ENCODE measurements around the gene SPON1. TPM values are rescaled to one million over a fixed set of nuclear protein-coding genes. Genes with fewer than 3 reads are reported as not detected.

SPON1 gene
- total RNA-seq, 4 donors from 2014 or later: 80.2 to 141 (median 103) TPM

DNA sequence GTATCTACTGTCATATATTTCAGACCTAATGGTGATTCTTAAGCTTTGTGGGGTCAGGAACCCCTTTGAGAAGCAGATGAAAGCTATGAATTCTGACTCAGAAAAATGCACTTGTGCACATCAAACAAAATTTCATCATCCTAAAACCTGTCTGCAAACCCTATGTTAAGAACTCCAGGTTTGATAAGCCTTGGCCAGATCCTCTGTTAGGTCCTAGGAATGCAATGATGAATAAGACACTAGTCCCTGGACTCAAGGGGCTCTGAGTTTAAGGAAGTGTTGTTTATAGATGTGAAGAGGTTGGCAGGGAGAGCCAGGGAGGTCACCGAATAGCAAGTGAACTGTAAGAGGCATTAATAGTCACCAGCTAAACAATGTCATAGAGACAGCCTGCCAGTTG lies 103.2 kb downstream of the SPON1 start:
- DNase-seq (ENCODE audit: low spot score): no peak
- no peak for TF ChIP-seq CTCF (IDR thresholded peaks at IDR 0.05)
- peak; percentile 79 for ATAC-seq (ENCODE audit: low FRiP score)

- DNase-seq (ENCODE audit: low spot score) (no peak), ATAC-seq (ENCODE audit: low FRiP score) (no peak)
- no peak for TF ChIP-seq CTCF (IDR thresholded peaks at IDR 0.05)
Measured at GRCh38 chr11:14067686-14068085, 105.2 kb downstream of the SPON1 start.

DNA sequence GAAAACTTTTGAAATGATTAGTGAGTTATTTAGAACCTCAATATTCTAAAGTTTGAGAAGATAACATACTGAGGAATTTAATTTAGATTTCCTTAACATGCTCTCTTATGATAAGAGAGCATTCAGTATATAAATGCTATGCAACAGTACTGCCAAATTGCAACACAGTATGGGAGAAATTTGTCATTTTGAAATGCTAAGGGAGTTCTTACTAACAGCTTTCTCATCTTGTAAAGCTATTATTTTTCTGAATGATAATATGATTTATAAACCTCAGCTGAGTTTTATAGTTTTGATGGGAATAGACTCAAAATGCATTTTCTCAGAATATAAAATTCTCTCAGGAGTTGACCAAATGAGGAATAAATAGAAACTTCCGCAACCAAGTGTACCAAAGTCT lies 108.4 kb downstream of the SPON1 start:
- ATAC-seq (ENCODE audit: low FRiP score): peak; percentile 43
- no peak for DNase-seq (ENCODE audit: low spot score)
- no peak for TF ChIP-seq CTCF (IDR thresholded peaks at IDR 0.05)

DNA sequence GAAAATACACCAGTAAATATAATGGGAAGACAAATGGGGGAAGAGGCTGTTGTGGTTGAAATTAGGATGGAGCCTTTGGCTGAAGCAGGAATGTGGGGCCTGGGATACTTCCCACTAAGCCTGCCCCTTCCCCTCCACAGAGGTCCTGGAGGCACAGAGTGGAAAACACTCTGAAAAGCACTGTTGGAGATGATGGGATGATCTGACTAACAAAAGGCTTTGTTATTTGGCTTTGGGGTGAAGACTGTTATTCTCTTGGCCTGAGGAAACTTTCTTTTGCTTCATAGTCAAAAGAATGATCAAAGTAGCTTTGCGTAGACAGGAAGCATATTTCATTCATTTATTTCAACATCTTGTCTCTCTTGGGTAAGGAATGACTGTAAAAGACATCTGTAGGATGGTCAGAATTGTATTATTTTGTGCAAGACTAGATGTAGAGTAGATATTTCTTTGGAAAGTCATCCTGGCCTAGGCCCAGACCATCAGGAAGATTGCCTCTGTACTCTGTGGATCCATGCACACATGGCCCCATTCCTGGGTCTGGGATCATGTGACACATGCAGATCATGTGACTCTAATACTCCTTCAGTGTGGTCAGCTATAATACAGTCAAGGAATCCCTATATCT lies 111.4 kb downstream of the SPON1 start:
- DNase-seq (ENCODE audit: low spot score) (no peak), ATAC-seq (ENCODE audit: low FRiP score) (peak; percentile 90)

DNA sequence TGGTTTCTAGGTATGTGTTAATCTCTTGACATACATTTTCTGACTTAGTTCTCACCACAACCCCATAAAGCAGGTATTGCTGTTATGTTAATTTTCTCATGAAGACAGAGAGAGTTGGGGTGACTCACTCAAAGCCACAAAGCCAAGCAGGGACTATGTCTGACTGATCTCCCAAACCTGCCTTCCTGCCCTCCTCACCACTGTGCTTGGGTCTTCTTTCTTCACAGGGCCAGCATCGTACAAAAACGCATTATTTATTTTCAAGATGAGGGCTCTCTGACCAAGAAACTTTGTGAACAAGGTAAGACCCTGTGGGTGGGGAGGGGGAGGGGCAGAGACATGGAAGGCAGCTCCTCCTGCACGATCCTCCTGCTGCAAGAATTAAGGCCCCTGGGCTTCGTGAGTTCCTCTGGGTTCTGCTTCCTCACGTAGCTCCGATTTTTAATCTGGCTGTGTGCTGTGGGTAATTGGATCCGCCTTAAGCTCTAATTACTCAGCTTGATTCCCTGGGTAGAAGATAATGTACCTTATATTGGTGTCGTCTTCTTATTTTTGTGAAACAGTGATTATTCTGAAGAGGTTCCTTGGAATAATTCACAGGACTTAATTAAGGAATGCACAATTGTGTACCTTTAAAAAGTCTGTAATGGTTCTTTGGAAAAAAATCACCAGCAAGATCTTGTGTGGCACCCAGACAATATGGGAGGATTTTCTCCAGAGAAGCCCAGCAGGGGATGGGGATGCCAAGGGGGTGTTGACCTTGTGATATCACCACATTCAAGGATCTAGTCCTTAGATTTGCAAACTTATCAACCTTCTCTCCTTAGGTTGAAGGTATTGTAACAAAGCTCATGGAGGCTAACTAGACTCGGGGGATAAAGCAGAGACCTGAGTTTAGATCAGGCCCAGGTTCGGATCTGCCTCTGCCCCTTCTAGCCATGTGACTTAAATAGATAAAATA lies 112.9 kb downstream of the SPON1 start:
- no peak for ATAC-seq (ENCODE audit: low FRiP score)

More for the DNA sequence above, 111.4 kb downstream of the SPON1 start:
- no peak for TF ChIP-seq CTCF (IDR thresholded peaks at IDR 0.05)

DNA sequence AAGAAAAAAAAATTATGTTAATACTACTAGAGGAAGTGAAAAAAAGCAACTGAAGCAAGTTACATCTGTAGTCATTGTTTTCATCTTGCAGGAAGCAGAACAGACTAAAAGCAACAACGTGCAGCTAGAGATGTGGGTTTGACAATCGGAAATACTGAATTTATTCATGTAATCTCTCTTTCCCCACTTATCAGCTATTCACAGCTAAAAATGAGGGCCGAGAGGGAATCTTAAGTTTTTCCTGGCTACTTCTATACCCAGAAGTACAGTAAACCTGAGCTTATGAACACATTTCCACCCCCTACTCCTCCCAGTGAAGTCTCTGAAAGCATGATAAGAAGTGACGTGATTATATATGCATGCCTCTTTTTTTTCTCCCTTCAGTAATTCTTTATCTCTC lies 116.5 kb downstream of the SPON1 start:
- peak; percentile 25 for ATAC-seq (ENCODE audit: low FRiP score)
- no peak for DNase-seq (ENCODE audit: low spot score)
- TF ChIP-seq CTCF (IDR thresholded peaks at IDR 0.05): no peak

More for the DNA sequence above, 112.9 kb downstream of the SPON1 start:
- DNase-seq (ENCODE audit: low spot score): no peak
- TF ChIP-seq CTCF (IDR thresholded peaks at IDR 0.05): no peak
